ENCODE results near the gene CYP39A1. TPM values are rescaled to one million over a fixed set of nuclear protein-coding genes. Genes with fewer than 3 reads are reported as not detected.
A peak's percentile ranks its signal among the peaks of the same experiment; 100 is the strongest.
"Not testable (repeated sequence)": the region's sequence is repeated elsewhere in the genome, so short reads cannot be mapped to it uniquely, and the experiment has no call there.

Gene CYP39A1
- total RNA-seq, 1 donor from 2014 or later, result not detected

DNA sequence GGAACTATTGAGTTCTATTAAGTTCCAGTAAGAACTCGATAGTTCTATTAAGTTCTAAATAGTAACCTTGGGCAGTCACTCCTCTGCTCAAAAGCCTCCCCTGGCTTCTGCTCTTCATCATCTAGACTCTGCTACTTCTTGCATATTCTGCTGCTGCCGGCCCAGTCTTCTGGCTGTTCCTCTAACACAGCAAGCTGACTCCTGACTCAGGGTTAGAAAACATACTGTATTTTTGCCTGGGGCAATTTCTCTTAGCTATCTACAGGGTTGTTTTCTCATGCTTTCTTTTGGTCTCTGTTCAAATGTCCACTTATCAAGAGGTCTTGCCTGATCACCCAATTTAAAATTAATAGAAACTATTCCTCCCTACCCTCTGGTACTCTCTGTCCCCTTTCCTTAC, 14.8 kb upstream of the CYP39A1 start:
- peaks cover 5% of the 10 kb centered on the region for H3K27me3 Mint-ChIP-seq
- no peak overlapping the region for H3K4me3 Mint-ChIP-seq
- H3K9me3 Mint-ChIP-seq, result no peaks in the 10 kb centered on the region
- DNase-seq, result no peak
- H3K4me1 Mint-ChIP-seq, result no peaks in the 10 kb centered on the region
- H3K36me3 Mint-ChIP-seq (ENCODE audit: low read depth), result no peaks in the 10 kb centered on the region
- H3K27ac Mint-ChIP-seq, result no peak overlapping the region
- intact Hi-C loops (cut with micrococcal nuclease), result no loop called here

DNA sequence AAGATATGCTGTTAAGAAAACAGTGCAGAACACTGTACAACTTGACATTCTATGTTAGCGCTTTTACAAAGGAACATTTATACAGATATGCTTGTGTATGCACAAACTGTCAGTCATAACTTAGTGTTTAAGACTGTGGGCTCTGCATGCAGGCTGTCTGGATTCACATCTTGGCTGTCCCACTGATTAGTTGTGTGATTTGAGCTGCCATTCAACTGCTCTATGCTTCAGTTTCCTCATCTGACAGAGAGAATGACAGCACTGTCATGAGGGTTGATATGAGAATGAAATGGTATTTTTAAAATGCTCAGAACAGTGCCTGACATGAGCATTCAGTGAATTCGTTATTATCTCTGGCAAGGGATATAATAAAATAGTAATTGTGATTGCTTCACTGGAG, 8.9 kb upstream of the CYP39A1 start:
- Mint-ChIP-seq H3K4me3 (no peak overlapping the region), H3K36me3 (ENCODE audit: low read depth) (no peaks in the 10 kb centered on the region), H3K9me3 (no peaks in the 10 kb centered on the region), H3K27ac (no peak overlapping the region), H3K27me3 (peaks cover 9% of the 10 kb centered on the region), H3K4me1 (no peaks in the 10 kb centered on the region)
- no peak for DNase-seq
- intact Hi-C loops (cut with micrococcal nuclease), result no loop called here

DNA sequence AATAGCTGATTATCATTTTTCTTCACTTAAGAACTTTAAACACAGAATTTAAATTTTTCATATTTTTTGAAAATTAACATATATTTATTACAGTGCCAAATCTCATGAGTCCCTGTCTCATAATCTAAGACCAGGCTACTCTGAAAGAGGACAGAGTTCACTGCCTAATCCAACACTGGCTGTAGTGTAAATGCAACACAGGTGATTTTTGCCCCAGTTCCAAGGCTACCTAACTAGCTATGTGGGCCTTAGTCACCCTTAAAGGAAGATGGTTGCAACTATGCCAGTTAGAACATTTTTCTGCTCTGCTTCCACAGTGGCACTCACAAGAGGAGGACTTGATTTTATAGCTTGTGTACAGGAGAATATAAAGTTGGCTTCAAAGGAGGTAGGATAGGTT, 5.0 kb upstream of the CYP39A1 start:
- intact Hi-C loops (cut with micrococcal nuclease), result no loop called here
- no peak overlapping the region for H3K27ac Mint-ChIP-seq
- H3K36me3 Mint-ChIP-seq (ENCODE audit: low read depth), result no peaks in the 10 kb centered on the region
- DNase-seq, result no peak
- H3K9me3 Mint-ChIP-seq, result no peaks in the 10 kb centered on the region
- H3K27me3 Mint-ChIP-seq, result peaks cover 27% of the 10 kb centered on the region
- peaks cover 6% of the 10 kb centered on the region for H3K4me1 Mint-ChIP-seq
- H3K4me3 Mint-ChIP-seq, result no peak overlapping the region

DNA sequence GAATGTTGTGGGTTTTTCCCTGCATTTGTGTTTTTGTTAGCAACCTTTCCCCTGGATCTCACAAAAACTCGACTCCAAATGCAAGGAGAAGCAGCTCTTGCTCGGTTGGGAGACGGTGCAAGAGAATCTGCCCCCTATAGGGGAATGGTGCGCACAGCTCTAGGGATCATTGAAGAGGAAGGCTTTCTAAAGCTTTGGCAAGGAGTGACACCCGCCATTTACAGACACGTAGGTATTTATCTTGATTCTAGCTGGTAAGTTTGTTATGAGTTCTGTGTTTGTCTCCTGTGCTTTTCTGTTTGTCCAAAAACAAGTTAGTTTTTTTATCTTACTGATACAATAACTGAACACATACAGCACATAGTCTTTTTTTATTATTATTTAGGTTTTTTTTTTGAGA, 3.2 kb upstream of the CYP39A1 start:
- H3K27ac Mint-ChIP-seq, result no peak overlapping the region
- no peaks in the 10 kb centered on the region for H3K36me3 Mint-ChIP-seq (ENCODE audit: low read depth)
- intact Hi-C loops (cut with micrococcal nuclease), result no loop called here
- no peak overlapping the region for H3K4me3 Mint-ChIP-seq
- DNase-seq, result no peak
- no peaks in the 10 kb centered on the region for H3K9me3 Mint-ChIP-seq
- H3K4me1 Mint-ChIP-seq, result peaks cover 13% of the 10 kb centered on the region
- H3K27me3 Mint-ChIP-seq, result peaks cover 37% of the 10 kb centered on the region

DNA sequence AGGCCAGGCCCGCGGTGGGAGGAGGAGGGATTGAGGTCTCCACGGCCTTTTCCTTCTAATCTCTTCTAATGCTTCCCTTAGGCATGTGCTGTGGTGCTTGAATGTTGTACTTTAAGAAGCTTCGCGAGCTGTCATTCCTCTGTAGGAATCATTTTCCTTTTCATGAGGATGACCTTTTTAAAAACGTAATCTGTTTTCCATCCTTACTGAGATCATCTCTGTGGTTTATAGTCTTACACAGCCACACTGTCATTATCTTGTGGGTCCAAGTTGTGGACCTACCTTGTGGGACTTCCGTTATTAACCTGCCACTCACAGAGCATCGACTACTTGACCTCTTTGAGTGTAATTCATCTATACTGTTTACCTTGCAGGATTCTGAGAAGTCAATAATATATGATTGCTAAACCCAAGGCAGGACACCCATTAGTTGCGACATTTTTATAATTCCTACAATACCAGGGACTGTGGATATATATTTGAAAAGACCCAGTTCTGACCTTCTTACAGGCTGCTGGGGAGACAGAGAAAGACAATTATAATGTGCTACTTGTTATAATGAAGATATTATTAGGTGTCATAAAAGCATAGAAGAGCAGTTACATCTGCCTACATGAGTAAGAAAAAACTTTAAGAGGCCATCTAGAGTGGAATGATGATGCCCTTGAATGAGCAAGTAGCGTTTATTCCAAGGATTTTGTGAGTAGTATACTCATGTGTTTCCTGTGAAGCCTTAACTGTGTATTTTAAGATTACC, 999 bp upstream of the CYP39A1 start:
- peaks cover 13% of the 10 kb centered on the region for H3K4me1 Mint-ChIP-seq
- peaks cover 44% of the 10 kb centered on the region for H3K27me3 Mint-ChIP-seq
- no peak overlapping the region for H3K27ac Mint-ChIP-seq
- no peaks in the 10 kb centered on the region for H3K36me3 Mint-ChIP-seq (ENCODE audit: low read depth)
- intact Hi-C loops (cut with micrococcal nuclease), result no loop called here
- H3K9me3 Mint-ChIP-seq, result no peaks in the 10 kb centered on the region
- H3K4me3 Mint-ChIP-seq, result peak overlapping the region; percentile 89
- DNase-seq, result no peak

DNA sequence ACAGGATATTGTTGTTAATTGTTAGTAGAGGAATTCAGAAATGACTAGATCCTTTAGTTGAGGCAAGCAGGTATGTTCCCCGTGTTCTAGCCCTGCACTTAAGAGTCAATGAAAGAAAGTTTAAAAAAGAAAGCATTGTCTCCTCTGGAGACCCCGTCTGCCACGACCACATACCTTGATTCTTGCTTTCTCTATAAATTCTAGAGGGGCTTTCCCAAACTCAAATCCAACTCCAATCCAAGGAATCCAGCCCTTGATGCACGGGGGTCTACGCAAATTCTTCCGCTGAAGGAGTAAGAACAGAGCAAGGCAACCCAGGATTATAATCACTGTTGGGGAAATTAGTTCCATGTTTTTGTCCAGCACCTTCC, 401 bp downstream of the CYP39A1 start:
- H3K36me3 Mint-ChIP-seq (ENCODE audit: low read depth), result no peaks in the 10 kb centered on the region
- no peaks in the 10 kb centered on the region for H3K9me3 Mint-ChIP-seq
- no peak for DNase-seq
- peaks cover 46% of the 10 kb centered on the region for H3K27me3 Mint-ChIP-seq
- H3K4me3 Mint-ChIP-seq, result peak overlapping the region; percentile 89
- H3K27ac Mint-ChIP-seq, result no peak overlapping the region
- intact Hi-C loops (cut with micrococcal nuclease), result no loop called here
- peaks cover 13% of the 10 kb centered on the region for H3K4me1 Mint-ChIP-seq

DNA sequence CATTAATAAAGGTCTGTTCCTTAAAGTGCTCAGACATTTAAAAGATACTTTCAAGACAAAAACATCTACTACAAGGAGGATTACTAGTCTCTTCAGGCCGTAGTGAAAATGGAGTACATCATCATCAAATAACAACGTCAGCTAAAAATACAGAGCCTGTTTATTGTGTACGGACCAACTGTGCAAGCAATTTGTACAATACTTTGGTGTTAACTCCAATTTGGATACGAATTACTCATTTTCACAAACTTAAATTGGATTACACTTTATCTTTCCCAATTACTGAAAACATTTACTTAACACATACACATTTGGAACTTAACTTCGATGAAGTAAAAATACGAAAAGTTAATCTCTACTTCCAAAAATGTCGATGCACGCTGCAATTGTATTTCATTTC, 802 bp downstream of the CYP39A1 start:
- Mint-ChIP-seq H3K4me1 (peaks cover 13% of the 10 kb centered on the region), H3K9me3 (no peaks in the 10 kb centered on the region), H3K36me3 (ENCODE audit: low read depth) (no peaks in the 10 kb centered on the region), H3K27me3 (peaks cover 46% of the 10 kb centered on the region), H3K4me3 (peak overlapping the region; percentile 89), H3K27ac (no peak overlapping the region)
- intact Hi-C loops (cut with micrococcal nuclease), result no loop called here
- DNase-seq, result no peak

DNA sequence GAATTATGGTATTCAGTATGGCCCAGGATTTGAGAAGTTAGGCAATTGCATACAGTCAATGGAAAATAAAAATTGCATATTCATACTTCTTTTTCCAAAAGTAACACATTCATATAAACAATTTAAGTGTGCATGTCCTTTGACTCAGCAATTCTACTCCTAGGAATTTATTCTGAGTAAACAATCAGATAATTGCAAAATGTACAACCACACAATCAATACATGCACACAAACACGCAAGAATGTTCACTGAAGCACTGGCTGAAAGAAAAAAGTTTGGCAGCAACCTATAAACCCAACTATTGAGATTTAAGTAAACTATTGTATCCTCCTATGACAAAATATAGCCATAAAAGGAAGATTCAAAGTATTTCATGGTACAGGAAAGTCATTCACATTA, 1.6 kb downstream of the CYP39A1 start:
- Mint-ChIP-seq H3K9me3 (no peaks in the 10 kb centered on the region), H3K27ac (no peak overlapping the region), H3K4me1 (peaks cover 13% of the 10 kb centered on the region), H3K36me3 (ENCODE audit: low read depth) (no peaks in the 10 kb centered on the region), H3K27me3 (peaks cover 48% of the 10 kb centered on the region), H3K4me3 (no peak overlapping the region)
- intact Hi-C loops (cut with micrococcal nuclease), result no loop called here
- no peak for DNase-seq

DNA sequence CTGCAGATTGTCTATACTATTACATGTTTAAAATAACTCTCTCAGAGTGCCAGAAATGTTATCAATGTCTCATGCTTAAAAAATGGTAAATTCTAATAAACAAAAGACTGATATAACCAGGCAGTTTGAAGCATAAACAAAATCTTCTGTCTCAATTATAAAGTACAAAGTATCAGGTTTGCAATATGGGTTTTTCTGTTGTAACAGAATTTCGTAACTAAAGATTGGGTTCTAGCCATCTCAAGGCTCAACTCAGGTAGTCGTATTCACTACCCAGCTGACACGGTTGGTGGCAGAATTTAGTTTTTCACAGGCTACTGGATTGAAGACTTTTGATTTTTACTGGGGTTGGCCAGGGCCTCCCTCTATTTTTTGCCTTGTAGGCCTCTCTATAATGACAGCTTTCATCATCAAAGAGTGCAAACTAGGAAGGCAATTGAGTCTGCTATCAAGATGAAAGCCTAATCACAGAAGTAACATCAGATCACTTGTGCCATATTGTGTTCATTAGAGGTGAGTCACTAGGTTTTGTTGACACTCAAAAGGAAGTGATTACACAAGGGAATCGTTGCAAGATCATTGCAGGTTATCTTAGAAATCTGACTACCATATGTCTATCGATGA, 3.6 kb downstream of the CYP39A1 start:
- intact Hi-C loops (cut with micrococcal nuclease), result no loop called here

DNA sequence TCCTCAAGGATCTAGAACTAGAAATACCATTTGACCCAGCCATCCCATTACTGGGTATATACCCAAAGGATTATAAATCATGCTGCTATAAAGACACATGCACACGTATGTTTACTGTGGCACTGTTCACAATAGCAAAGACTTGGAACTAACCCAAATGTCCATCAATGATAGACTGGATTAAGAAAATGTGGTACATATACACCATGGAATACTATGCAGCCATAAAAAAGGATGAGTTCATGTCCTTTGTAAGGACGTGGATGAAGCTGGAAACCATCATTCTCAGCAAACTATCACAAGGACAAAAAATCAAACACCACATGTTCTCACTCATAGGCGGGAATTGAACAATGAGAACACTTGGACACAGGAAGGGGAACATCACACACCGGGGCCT, 4.5 kb downstream of the CYP39A1 start:
- peaks cover 27% of the 10 kb centered on the region for H3K27me3 Mint-ChIP-seq
- H3K36me3 Mint-ChIP-seq (ENCODE audit: low read depth); H3K4me1 Mint-ChIP-seq; DNase-seq; H3K4me3 Mint-ChIP-seq; H3K27ac Mint-ChIP-seq; H3K9me3 Mint-ChIP-seq; intact Hi-C loops (cut with micrococcal nuclease): not testable (repeated sequence)

More for the DNA sequence above, 3.6 kb downstream of the CYP39A1 start:
- no peaks in the 10 kb centered on the region for H3K36me3 Mint-ChIP-seq (ENCODE audit: low read depth)
- no peak overlapping the region for H3K4me3 Mint-ChIP-seq
- H3K27me3 Mint-ChIP-seq, result peaks cover 35% of the 10 kb centered on the region
- DNase-seq, result no peak
- H3K27ac Mint-ChIP-seq, result no peak overlapping the region
- H3K9me3 Mint-ChIP-seq, result no peaks in the 10 kb centered on the region
- peaks cover 13% of the 10 kb centered on the region for H3K4me1 Mint-ChIP-seq

DNA sequence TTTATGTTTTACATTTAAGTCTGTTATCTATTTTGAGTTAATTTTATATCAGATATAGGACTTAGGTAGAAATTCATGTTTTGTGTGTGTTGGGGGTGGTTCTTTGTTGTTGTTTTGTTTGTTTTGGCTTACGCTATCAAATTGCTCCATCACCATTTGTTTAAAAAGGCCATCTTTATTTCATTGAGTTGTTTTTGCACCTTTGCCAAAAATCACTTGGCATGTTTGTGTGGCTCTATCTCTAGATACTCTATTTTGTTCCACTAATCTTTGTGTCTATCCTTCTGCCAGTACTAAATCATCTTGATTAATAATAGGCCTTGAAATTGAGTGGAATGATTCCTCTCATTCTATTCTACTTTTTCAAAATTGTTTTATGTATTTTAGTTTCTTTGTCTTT, 7.4 kb downstream of the CYP39A1 start:
- Mint-ChIP-seq H3K4me3 (no peak overlapping the region), H3K36me3 (ENCODE audit: low read depth) (no peaks in the 10 kb centered on the region), H3K27me3 (peaks cover 13% of the 10 kb centered on the region), H3K27ac (no peak overlapping the region), H3K9me3 (peaks cover 4% of the 10 kb centered on the region), H3K4me1 (no peaks in the 10 kb centered on the region)
- no peak for DNase-seq
- intact Hi-C loops (cut with micrococcal nuclease), result no loop called here

DNA sequence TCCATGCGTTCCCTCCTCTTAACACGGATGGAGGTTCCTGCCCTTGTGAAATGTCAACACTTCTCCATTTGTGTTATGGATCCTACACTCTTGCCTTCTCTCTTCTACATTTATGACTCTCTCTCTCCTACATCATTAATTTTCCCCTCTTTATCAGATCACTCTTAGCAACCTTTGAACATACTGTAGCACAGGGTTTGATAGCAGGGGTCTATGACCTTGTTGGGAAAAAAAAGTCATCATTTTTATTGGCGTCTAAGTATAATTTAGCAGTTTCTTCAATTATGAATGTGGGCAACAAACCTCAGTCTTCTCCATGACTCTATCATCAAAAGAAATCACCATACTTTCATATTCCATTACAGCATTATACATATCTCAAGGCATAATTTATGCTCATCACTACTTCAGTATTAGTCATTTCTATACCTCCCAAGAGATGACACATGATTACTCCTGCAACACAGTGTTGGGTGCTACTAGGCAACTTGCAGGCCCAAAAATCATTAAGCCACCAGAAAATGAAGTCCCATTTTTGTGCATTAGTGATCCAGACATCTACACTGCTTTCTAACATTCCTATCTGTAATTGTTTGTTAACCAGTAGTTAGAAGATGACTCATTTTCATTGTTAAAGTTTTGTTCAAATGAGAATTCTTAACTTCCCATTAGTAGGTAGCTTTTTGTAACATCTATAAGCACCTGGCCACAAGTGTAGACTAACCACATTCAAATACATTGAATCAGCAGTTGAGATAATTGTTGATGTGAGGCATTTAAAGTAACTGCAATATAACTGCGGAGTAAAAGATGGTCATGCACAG, 9.5 kb downstream of the CYP39A1 start:
- no peak overlapping the region for H3K27ac Mint-ChIP-seq
- no peak for DNase-seq
- peaks cover 12% of the 10 kb centered on the region for H3K27me3 Mint-ChIP-seq
- intact Hi-C loops (cut with micrococcal nuclease), result no loop called here
- no peak overlapping the region for H3K4me3 Mint-ChIP-seq
- no peaks in the 10 kb centered on the region for H3K4me1 Mint-ChIP-seq
- H3K9me3 Mint-ChIP-seq, result peaks cover 4% of the 10 kb centered on the region
- H3K36me3 Mint-ChIP-seq (ENCODE audit: low read depth), result no peaks in the 10 kb centered on the region

DNA sequence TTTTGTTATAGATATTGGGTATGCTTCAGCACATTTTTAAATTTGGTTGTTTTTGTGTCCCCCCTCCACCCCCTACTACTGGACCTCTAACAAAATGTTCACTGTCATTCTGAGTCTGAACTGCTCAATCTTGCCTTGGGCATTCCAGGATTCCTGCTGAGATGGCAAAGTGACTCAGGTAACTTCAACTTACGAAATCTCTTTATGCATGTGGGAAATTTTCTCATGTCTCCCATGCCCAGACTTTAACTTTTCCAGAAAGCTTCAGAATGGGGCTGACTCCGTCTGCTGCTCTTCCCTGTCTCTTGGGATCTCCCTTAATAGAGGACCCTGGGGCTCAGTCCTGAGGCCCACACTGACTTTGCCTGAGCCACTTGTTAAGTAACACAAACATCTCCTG, 14.0 kb downstream of the CYP39A1 start:
- intact Hi-C loops (cut with micrococcal nuclease), result no loop called here
- Mint-ChIP-seq H3K27ac (no peak overlapping the region), H3K36me3 (ENCODE audit: low read depth) (no peaks in the 10 kb centered on the region), H3K9me3 (peaks cover 4% of the 10 kb centered on the region), H3K4me3 (no peak overlapping the region), H3K4me1 (no peaks in the 10 kb centered on the region), H3K27me3 (peaks cover 11% of the 10 kb centered on the region)
- DNase-seq, result no peak

DNA sequence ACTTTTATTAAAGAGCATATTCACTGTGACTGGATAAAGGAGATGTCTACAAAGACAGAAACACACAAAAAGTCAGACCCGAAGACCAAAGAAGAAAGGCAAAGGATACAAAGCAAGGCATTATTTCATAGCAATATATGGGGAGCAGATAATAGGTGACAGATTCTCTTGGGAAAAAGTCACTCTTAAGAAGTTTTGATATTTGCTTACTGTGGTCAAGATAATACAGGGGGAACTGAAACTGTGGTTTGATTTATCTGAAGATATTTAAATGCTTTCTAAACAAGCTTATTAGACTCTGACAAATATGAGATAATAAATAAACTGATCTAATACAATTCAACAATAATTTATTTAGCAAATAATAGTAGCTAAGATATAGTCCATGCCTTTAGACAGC, 14.7 kb downstream of the CYP39A1 start:
- H3K4me3 Mint-ChIP-seq, result no peak overlapping the region
- H3K27ac Mint-ChIP-seq, result no peak overlapping the region
- no peak for DNase-seq
- H3K36me3 Mint-ChIP-seq (ENCODE audit: low read depth), result no peaks in the 10 kb centered on the region
- intact Hi-C loops (cut with micrococcal nuclease), result no loop called here
- H3K4me1 Mint-ChIP-seq, result no peaks in the 10 kb centered on the region
- H3K9me3 Mint-ChIP-seq, result peaks cover 3% of the 10 kb centered on the region
- H3K27me3 Mint-ChIP-seq, result peaks cover 10% of the 10 kb centered on the region
